K562 (cell line): ENCODE results near the gene CNTROB. TPM values are rescaled to one million over a fixed set of nuclear protein-coding genes. Genes with fewer than 3 reads are reported as not detected.

ENCODE experiments used
- ATAC-seq: fragments of 200-7000 bp; cut with Tn5 transposase; 3 replicates; pipeline ENCODE4 v1.9.1; 2020; ENCODE audit warnings: moderate library complexity
- BruUV-seq: library from RNA; stranded (reverse); fragments of 400-500 nt; replicated peaks from 2 replicates; lab custom pipeline; 2021; lab: Mats Ljungman, UMichigan
- CTCF ChIA-PET: fragments of 300-600 bp; formaldehyde crosslinking; extraction: SDS; loops from one replicate; lab custom pipeline; 2021; ENCODE audit warnings: low intra/inter-chr PET ratio; lab: Yijun Ruan, JAX
- POLR2A ChIA-PET: fragments of 300-600, 350-650 bp; sonication (Branson Sonifier 250); formaldehyde crosslinking; extraction: SDS; loops from one replicate; lab custom pipeline; 2021; ENCODE audit warnings: antibody characterized with exemption, inconsistent platforms; lab: Yijun Ruan, JAX
- DNase-seq, 4 experiments: peaks; one replicate each; pipeline versions ENCODE4 v3.0.0 to v3.0.0-alpha.2; 2011 to 2018; ENCODE audit warnings: low spot score in 3 of 4, mixed read lengths in 3 of 4; ENCODE audit errors: extremely low read depth in 1 of 4
- FAIRE-seq: peaks from 2 replicates; lab custom pipeline; 2011; peaks lifted over from hg19 to GRCh38; lab: Jason Lieb, UNC
- H2AFZ ChIP-seq: 2 replicates; pipeline ENCODE4 v1.6.0; 2011; ENCODE audit warnings: low read depth, low read length, control low read depth, inconsistent platforms
- H3K27ac ChIP-seq: fragments of 200-600 bp; 3 replicates; pipeline ENCODE4 v1.8.0; 2011; ENCODE audit warnings: low read depth, mild to moderate bottlenecking, control low read depth, inconsistent platforms, low read length, moderate library complexity, mixed read lengths; ENCODE audit errors: extremely low read depth
- H3K27me3 ChIP-seq, 2 experiments: fragments of 300-600 bp in 1 of 2; 2 replicates in 1 of 2; 3 replicates in 1 of 2; pipeline versions ENCODE4 v1.6.0 to v1.8.0; 2011; ENCODE audit warnings: inconsistent platforms in 2 of 2, low read length in 2 of 2, mild to moderate bottlenecking in 1 of 2, mixed read lengths in 1 of 2, moderate library complexity in 1 of 2; ENCODE audit not compliant: control insufficient read depth in 2 of 2, insufficient read depth in 2 of 2
- H3K36me3 ChIP-seq: fragments of 300-600 bp; 3 replicates; pipeline ENCODE4 v1.8.0; 2011; ENCODE audit warnings: mild to moderate bottlenecking, low read length, inconsistent platforms; ENCODE audit not compliant: control insufficient read depth, insufficient read depth
- H3K4me1 ChIP-seq, 2 experiments: fragments of 200-600 bp in 1 of 2; replicated peaks in 1 of 2; 2 replicates in 1 of 2; 3 replicates in 1 of 2; pipeline versions ENCODE4 v1.5.1 to v1.8.0; 2011; ENCODE audit warnings: inconsistent platforms in 2 of 2, low read length in 2 of 2, mild to moderate bottlenecking in 1 of 2, mixed read lengths in 1 of 2, moderate library complexity in 1 of 2; ENCODE audit not compliant: control insufficient read depth in 2 of 2, insufficient read depth in 2 of 2
- H3K4me2 ChIP-seq: 2 replicates; pipeline ENCODE4 v1.6.1; 2011; ENCODE audit warnings: low read length, control low read depth, inconsistent platforms, mixed read lengths; ENCODE audit not compliant: insufficient read depth
- H3K4me3 ChIP-seq: fragments of 200-600 bp; sonication (generic), shearing (Covaris generic); 2 replicates; pipeline ENCODE4 v1.5.1; 2016; ENCODE audit warnings: control low read depth, inconsistent platforms
- H3K79me2 ChIP-seq: fragments of 200-600 bp; 3 replicates; pipeline ENCODE4 v1.8.0; 2011; ENCODE audit warnings: low read length, inconsistent platforms; ENCODE audit not compliant: control insufficient read depth, insufficient read depth
- H3K9ac ChIP-seq, 2 experiments: 2 replicates each; pipeline versions ENCODE4 v1.6.0 to v1.6.1; 2011; ENCODE audit warnings: low read depth in 2 of 2, low read length in 2 of 2, control low read depth in 1 of 2, inconsistent platforms in 1 of 2, mild to moderate bottlenecking in 1 of 2, mixed read lengths in 1 of 2; ENCODE audit not compliant: insufficient read depth in 1 of 2
- H3K9me1 ChIP-seq: one replicate; pipeline ENCODE4 v1.6.0; 2011; ENCODE audit warnings: inconsistent platforms, mild to moderate bottlenecking, low read length, moderate library complexity; ENCODE audit not compliant: control insufficient read depth, insufficient read depth
- H3K9me3 ChIP-seq: replicated peaks from 2 replicates; pipeline ENCODE4 v1.5.1; 2011; ENCODE audit warnings: low read depth, low read length, inconsistent platforms; ENCODE audit not compliant: control insufficient read depth, insufficient read depth
- H4K20me1 ChIP-seq: replicated peaks from 2 replicates; pipeline ENCODE4 v1.6.1; 2011; ENCODE audit warnings: low read length, inconsistent platforms, mixed read lengths; ENCODE audit not compliant: control insufficient read depth, insufficient read depth
- ELK3 ChIP-seq: fragments of 450-650 bp; formaldehyde crosslinking; IDR thresholded peaks from 2 replicates; pipeline ENCODE4 v1.4.0; 2020; ENCODE audit warnings: mild to moderate bottlenecking
- ESRRA ChIP-seq: fragments of 450-650 bp; IDR thresholded peaks from 2 replicates; pipeline ENCODE4 v1.6.1; 2014; ENCODE audit warnings: low read depth, mild to moderate bottlenecking, moderate library complexity, borderline replicate concordance
- ID3 ChIP-seq, 2 experiments: fragments of 250-450 bp in 1 of 2; fragments of 450-650 bp in 1 of 2; sonication (Bioruptor Pico) in 1 of 2; IDR thresholded peaks; 2 replicates each; pipeline versions ENCODE4 v1.6.1 to v1.8.0; 2016 to 2021; ENCODE audit warnings: mild to moderate bottlenecking in 2 of 2, moderate library complexity in 2 of 2, missing compliant biosample characterization in 1 of 2, missing genetic modification characterization in 1 of 2
- MYC ChIP-seq, 2 experiments: fragments of 250-450 bp in 1 of 2; sonication (Bioruptor Pico) in 1 of 2; IDR thresholded peaks; 2 replicates each; pipeline versions ENCODE4 v1.5.1 to v1.6.1; 2012 to 2021; ENCODE audit warnings: low read depth in 2 of 2, borderline replicate concordance in 1 of 2, improper control_type of control experiment in 1 of 2, low read length in 1 of 2, mild to moderate bottlenecking in 1 of 2, moderate library complexity in 1 of 2
- SNIP1 ChIP-seq: fragments of 450-650 bp; IDR thresholded peaks from 2 replicates; pipeline ENCODE4 v1.7.1; 2017; ENCODE audit warnings: low read depth, mild to moderate bottlenecking
- XRCC3 ChIP-seq: fragments of 450-650 bp; IDR thresholded peaks from 2 replicates; pipeline ENCODE4 v1.6.1; 2017; ENCODE audit warnings: mild to moderate bottlenecking, moderate library complexity
- ZNF217 ChIP-seq: sonication (generic); formaldehyde crosslinking; IDR thresholded peaks from 2 replicates; pipeline ENCODE4 v1.8.0; 2022; ENCODE audit warnings: mild to moderate bottlenecking, missing genetic modification reagents
- ZNF3 ChIP-seq: fragments of 250-450 bp; sonication (Bioruptor Pico); IDR thresholded peaks from 2 replicates; pipeline ENCODE4 v1.5.0; 2021; ENCODE audit warnings: mild to moderate bottlenecking, moderate library complexity
- ZNF780A ChIP-seq: fragments of 250-450 bp; sonication (Bioruptor Pico); IDR thresholded peaks from 2 replicates; pipeline ENCODE4 v1.5.0; 2021; ENCODE audit warnings: mild to moderate bottlenecking
- WGBS: fragments of 100-300 bp; shearing (Covaris generic); methylation state at CpG from one replicate; pipeline ENCODE4 v1.1.6; 2016; ENCODE audit warnings: low coverage, mixed read lengths; ENCODE audit not compliant: insufficient coverage; ENCODE audit errors: missing lambda C conversion rate; 5-methylcytosine and 5-hydroxymethylcytosine counted together
- in situ Hi-C: fragments of 300-500 bp; cut with MboI; formaldehyde crosslinking; loops from 4 replicates; pipeline ENCODE4 v1.15.0; 2018; ENCODE audit warnings: inconsistent platforms, mixed read lengths
- intact Hi-C: fragments of 100-400 bp; cut with micrococcal nuclease; formaldehyde crosslinking; loops from 2 replicates; pipeline ENCODE4 v1.14.2; 2022
- polyA plus RNA-seq, 8 experiments: library from polyadenylated mRNA; depleted of rRNA in 4 of 8; stranded (reverse) in 5 of 8; unstranded in 3 of 8; fragments of >200 nt; fragmentation: Nextera tagmentation in 2 of 8; fragmentation: Illumina TruSeq in 1 of 8; extraction: Ambion mirVana in 2 of 8; extraction: Trizol in 1 of 8; gene quantifications; 2 replicates each; pipeline versions ENCODE4 v1.2.1 to v1.2.3, GENCODE V29; 2011 to 2014; ENCODE audit warnings: inconsistent platforms in 1 of 8, missing spikeins in 1 of 8
- total RNA-seq, 7 experiments: library from RNA; depleted of rRNA in 6 of 7; stranded (reverse); fragments of >200 nt in 6 of 7; fragmentation: Illumina TruSeq in 2 of 7; extraction: Trizol in 2 of 7; gene quantifications; 2 replicates each; pipeline versions ENCODE4 v1.2.1 to v1.2.3, GENCODE V29; 2011 to 2021; ENCODE audit warnings: low replicate concordance in 1 of 7

Gene CNTROB
- total and polyA plus RNA-seq, 9 of the 15 experiments (the other 6 are each of a cell fraction or from before 2014, with no cell fraction given), result 1.9 to 33.3 (median 23.0) TPM

- Histone ChIP-seq H3K9me1 (no peaks in the 10 kb centered on the region), H3K36me3 (peaks cover 38% of the 10 kb centered on the region; the same call in 2 of the 3 replicates), H3K9me3 (no peaks in the 10 kb centered on the region), H3K4me1 (peaks cover 0 to 1% of the 10 kb centered on the region in 2 experiments; a peak in 1 of 5 replicates), H3K4me3 (no peak overlapping the region), H2AFZ (no peak overlapping the region), H3K9ac (no peak overlapping the region), H3K79me2 (no peaks in the 10 kb centered on the region), H4K20me1 (no peaks in the 10 kb centered on the region), H3K4me2 (no peak overlapping the region), H3K27ac (no peak overlapping the region), H3K27me3 (no peaks in the 10 kb centered on the region)
- ATAC-seq (no peak), DNase-seq (no peak), FAIRE-seq (no peak)
- POLR2A ChIA-PET, result no interaction called here
- TF ChIP-seq ZNF217 (CRISPR knock-in tag), result no peak
- no peak for TF ChIP-seq ID3 (CRISPR knock-in tag; IDR thresholded peaks at IDR 0.05)
- no peak for TF ChIP-seq ID3 (tag; IDR thresholded peaks at IDR 0.05)
- no peak for TF ChIP-seq MYC (IDR thresholded peaks at IDR 0.05; ENCODE audit: low read depth, low read length)
- TF ChIP-seq MYC (CRISPR knock-in tag; IDR thresholded peaks at IDR 0.05; ENCODE audit: borderline replicate concordance, low read depth), result no peak
- no peak for TF ChIP-seq XRCC3
- no peak for TF ChIP-seq SNIP1
- TF ChIP-seq ELK3 (CRISPR knock-in tag), result no peak
- no peak for TF ChIP-seq ZNF3 (CRISPR knock-in tag)
- TF ChIP-seq ESRRA, result no peak
- TF ChIP-seq ZNF780A, result no peak
- in situ Hi-C loops (no loop called here), intact Hi-C loops (no loop called here)
- WGBS, result 100% methylated on average over 1 of the region's 29 CpGs
- BruUV-seq, result no TSS peak
- CTCF ChIA-PET, result no interaction called here
Measured at GRCh38 chr17:7909089-7909488, 22.9 kb upstream of the CNTROB start.
